ENCODE measurements around the gene TMEFF1. TPM values are rescaled to one million over a fixed set of nuclear protein-coding genes. Genes with fewer than 3 reads are reported as not detected.

TMEFF1 gene
- polyA plus RNA-seq, 1 donor (not counting 4 experiments of a cell fraction or from before 2014, with no cell fraction given), result not detected

GRCh38 chr9:100445161-100445902 lies 27.6 kb upstream of the TMEFF1 start:
- H3K27ac ChIP-seq (ENCODE audit: control insufficient read depth, insufficient read depth, low read length), result no peak overlapping the region
- H3K4me2 ChIP-seq (ENCODE audit: control insufficient read depth, extremely low read depth, insufficient read depth, low read depth, low read length), result no peak overlapping the region
- no peaks in the 10 kb centered on the region for H3K9me3 ChIP-seq (ENCODE audit: control insufficient read depth, low read depth, low read length)
- peaks cover 64% of the 10 kb centered on the region for H3K79me2 ChIP-seq (ENCODE audit: control insufficient read depth, insufficient read depth, low read length)
- H3K9me1 ChIP-seq (ENCODE audit: control insufficient read depth, extremely low read depth, insufficient read depth, low read length), result no peaks in the 10 kb centered on the region
- peaks cover 11 to 23% of the 10 kb centered on the region in 2 experiments for H3K36me3 ChIP-seq (ENCODE audit: control insufficient read depth in 2 of 2, extremely low read depth in 1 of 2, insufficient read depth in 2 of 2, low read length in 2 of 2)
- no peaks in the 10 kb centered on the region for H3K27me3 ChIP-seq (ENCODE audit: control insufficient read depth, extremely low read depth, insufficient read depth, low read length)
- H4K20me1 ChIP-seq (ENCODE audit: control insufficient read depth, extremely low read depth, insufficient read depth, low read length), result no peaks in the 10 kb centered on the region
- dilution Hi-C loops (cut with MboI; ENCODE audit: extremely low pct_ligation_motif_present, low sequenced_read_pairs), result no loop called here
- no peak overlapping the region for H3K4me3 ChIP-seq (ENCODE audit: control insufficient read depth in 2 of 3, extremely low read depth in 1 of 3, insufficient read depth in 2 of 3, low read depth in 1 of 3, low read length in 3 of 3)
- TF ChIP-seq CTCF (optimal IDR thresholded peaks at IDR 0.05 in 1 of 3, IDR thresholded peaks at IDR 0.05 in 1 of 3, conservative IDR thresholded peaks at IDR 0.05 in 1 of 3; ENCODE audit: extremely low read depth in 1 of 3, insufficient read depth in 2 of 3, low read length in 3 of 3) (no peak), EZH2 (IDR thresholded peaks at IDR 0.05; ENCODE audit: low read length) (no peak)
- no peaks in the 10 kb centered on the region for H3K4me1 ChIP-seq (ENCODE audit: control insufficient read depth, extremely low read depth, insufficient read depth, low read length)
- no peak overlapping the region for H3K9ac ChIP-seq (ENCODE audit: control insufficient read depth, extremely low read depth, insufficient read depth, low read length)
- no peak overlapping the region for H2AFZ ChIP-seq (ENCODE audit: control insufficient read depth, low read length)
- FAIRE-seq (no peak), DNase-seq (ENCODE audit: low read depth, low spot score) (no peak)

GRCh38 chr9:100445903-100446549 lies 26.9 kb upstream of the TMEFF1 start:
- no peak for TF ChIP-seq CTCF (optimal IDR thresholded peaks at IDR 0.05 in 1 of 3, IDR thresholded peaks at IDR 0.05 in 1 of 3, conservative IDR thresholded peaks at IDR 0.05 in 1 of 3; ENCODE audit: extremely low read depth in 1 of 3, insufficient read depth in 2 of 3, low read length in 3 of 3)
- TF ChIP-seq EZH2 (IDR thresholded peaks at IDR 0.05; ENCODE audit: low read length), result no peak
- FAIRE-seq (no peak), DNase-seq (ENCODE audit: low read depth, low spot score) (no peak)
- Histone ChIP-seq H3K4me2 (ENCODE audit: control insufficient read depth, extremely low read depth, insufficient read depth, low read depth, low read length) (no peak overlapping the region), H3K36me3 (ENCODE audit: control insufficient read depth in 2 of 2, extremely low read depth in 1 of 2, insufficient read depth in 2 of 2, low read length in 2 of 2) (peaks cover 14 to 23% of the 10 kb centered on the region in 2 experiments), H3K79me2 (ENCODE audit: control insufficient read depth, insufficient read depth, low read length) (peaks cover 61% of the 10 kb centered on the region), H2AFZ (ENCODE audit: control insufficient read depth, low read length) (no peak overlapping the region), H4K20me1 (ENCODE audit: control insufficient read depth, extremely low read depth, insufficient read depth, low read length) (no peaks in the 10 kb centered on the region), H3K4me1 (ENCODE audit: control insufficient read depth, extremely low read depth, insufficient read depth, low read length) (no peaks in the 10 kb centered on the region), H3K9me3 (ENCODE audit: control insufficient read depth, low read depth, low read length) (no peaks in the 10 kb centered on the region), H3K27me3 (ENCODE audit: control insufficient read depth, extremely low read depth, insufficient read depth, low read length) (no peaks in the 10 kb centered on the region), H3K4me3 (ENCODE audit: control insufficient read depth in 2 of 3, extremely low read depth in 1 of 3, insufficient read depth in 2 of 3, low read depth in 1 of 3, low read length in 3 of 3) (no peak overlapping the region), H3K27ac (ENCODE audit: control insufficient read depth, insufficient read depth, low read length) (no peak overlapping the region), H3K9ac (ENCODE audit: control insufficient read depth, extremely low read depth, insufficient read depth, low read length) (no peak overlapping the region), H3K9me1 (ENCODE audit: control insufficient read depth, extremely low read depth, insufficient read depth, low read length) (no peaks in the 10 kb centered on the region)
- dilution Hi-C loops (cut with MboI; ENCODE audit: extremely low pct_ligation_motif_present, low sequenced_read_pairs), result no loop called here
